Measurements from ENCODE around the gene GPER1. TPM values are rescaled to one million over a fixed set of nuclear protein-coding genes. Genes with fewer than 3 reads are reported as not detected.

The GPER1 gene
- total RNA-seq, 1 experiment from 2014 or later = not detected

DNA sequence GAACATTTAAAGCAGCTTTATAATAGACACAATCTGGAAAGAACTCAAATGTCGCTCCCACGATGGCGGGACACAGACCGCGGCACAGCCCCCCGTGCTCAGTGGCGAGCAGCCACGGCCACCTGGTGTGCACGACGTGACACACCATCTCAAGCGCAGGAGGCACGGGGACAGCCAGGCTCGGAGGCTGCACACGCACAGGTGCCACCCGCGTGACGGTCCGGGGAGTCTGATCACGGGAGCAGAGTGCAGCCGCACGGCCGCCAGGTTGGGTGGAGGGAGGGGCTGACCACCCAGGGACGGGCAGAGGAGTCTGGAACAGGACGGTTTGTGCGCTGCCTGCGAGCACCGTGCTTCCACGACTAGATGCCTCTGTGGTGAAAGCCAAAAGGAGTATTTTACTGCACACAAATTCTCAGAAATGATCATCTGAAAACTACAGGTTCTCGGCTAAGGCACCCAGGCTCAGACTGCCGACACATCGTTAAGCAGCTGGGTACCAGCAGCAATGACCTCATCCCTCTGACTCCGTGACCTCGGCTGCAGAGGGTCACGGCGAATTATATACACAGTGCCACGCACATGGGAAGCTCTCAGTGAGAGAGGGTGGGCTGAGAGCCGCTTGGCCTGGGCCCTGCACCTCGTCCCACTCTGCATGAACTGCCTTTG, 7.5 kb upstream of the GPER1 start:
- no peak overlapping the region for H4K8ac ChIP-seq (replicated peaks; ENCODE audit: insufficient read length, low read depth, low read length)
- no peak overlapping the region for H3K4me2 ChIP-seq (ENCODE audit: insufficient read depth, insufficient read length, low read length)
- no peak overlapping the region for H3K4me3 Mint-ChIP-seq
- H3K9me3 ChIP-seq (ENCODE audit: control insufficient read depth, low read depth, low read length) = no peaks in the 10 kb centered on the region
- no peaks in the 10 kb centered on the region for H3K79me2 ChIP-seq (ENCODE audit: insufficient read depth, low read length)
- H3K36me3 Mint-ChIP-seq (ENCODE audit: insufficient read depth in 1 of 3, low read depth in 3 of 3) = peaks cover 0 to 3% (median 0%) of the 10 kb centered on the region in 3 experiments; a peak in 2 of 7 replicates
- no peak overlapping the region for H3K23ac ChIP-seq (ENCODE audit: insufficient read length, low read depth, low read length)
- no peak overlapping the region for H3K4ac ChIP-seq (ENCODE audit: low read depth, low read length)
- no peaks in the 10 kb centered on the region for H3K27me3 Mint-ChIP-seq (ENCODE audit: low read depth)
- no peak for DNase-seq
- TF ChIP-seq CTCF (conservative IDR thresholded peaks at IDR 0.05) = no peak
- H2BK120ac ChIP-seq (ENCODE audit: low read depth, low read length, poor library complexity, severe bottlenecking) = no peak overlapping the region
- H2BK5ac ChIP-seq (ENCODE audit: insufficient read length, low read length) = no peak overlapping the region
- no peak overlapping the region for H3T11ph ChIP-seq (ENCODE audit: low read length)
- H3K23me2 ChIP-seq (ENCODE audit: insufficient read length, low read depth, low read length, poor library complexity, severe bottlenecking) = no peaks in the 10 kb centered on the region
- H3K4me1 ChIP-seq (ENCODE audit: insufficient read depth, low read length) = no peaks in the 10 kb centered on the region
- H3K56ac ChIP-seq (ENCODE audit: insufficient read length, low read depth, low read length) = no peak overlapping the region
- H3K9me3 Mint-ChIP-seq = no peaks in the 10 kb centered on the region
- H3K27ac ChIP-seq (ENCODE audit: insufficient read length, low read depth, low read length) = no peak overlapping the region
- no peaks in the 10 kb centered on the region for H3K79me1 ChIP-seq (ENCODE audit: insufficient read depth, low read depth, low read length, poor library complexity, severe bottlenecking)
- no CpG with 5 or more reads among the region's 38 CpGs for WGBS (ENCODE audit: extremely low coverage, insufficient read length, low lambda C conversion rate)
- no peak overlapping the region for H2AFZ ChIP-seq (ENCODE audit: low read length)
- H3K14ac ChIP-seq (ENCODE audit: insufficient read depth, low read length) = no peak overlapping the region
- H2BK20ac ChIP-seq (ENCODE audit: low read depth, low read length, poor library complexity, severe bottlenecking) = no peak overlapping the region
- peak overlapping the region in 1 of 3 experiments; percentile 77; a peak in 3 of 7 replicates for H3K27ac Mint-ChIP-seq
- H2AK5ac ChIP-seq (ENCODE audit: insufficient read length, low read length) = no peak overlapping the region
- H3K4me1 Mint-ChIP-seq = 0 out of 4 replicates have a peak, but pooled peaks cover 0 to 6% of the 10 kb centered on the region in 2 experiments
- H4K5ac ChIP-seq (ENCODE audit: insufficient read length, low read depth, low read length) = no peak overlapping the region
- no peak overlapping the region for H4K91ac ChIP-seq (ENCODE audit: insufficient read length, low read depth, low read length)
- no peaks in the 10 kb centered on the region for H3K27me3 ChIP-seq (ENCODE audit: insufficient read depth, low read length)
- no peak overlapping the region for H2BK12ac ChIP-seq (ENCODE audit: insufficient read length, low read depth, low read length)
- H3K9ac ChIP-seq (ENCODE audit: extremely low read depth, insufficient read length, low read length) = no peak overlapping the region
- no peaks in the 10 kb centered on the region for H4K20me1 ChIP-seq (ENCODE audit: control insufficient read depth, insufficient read depth, insufficient read length)
- no peak overlapping the region for H3K18ac ChIP-seq (ENCODE audit: insufficient read length, low read depth, low read length)
- H2BK15ac ChIP-seq (ENCODE audit: low read depth, low read length) = no peak overlapping the region

All from H9 (cell line).